NCI-H1436 (cell line): ENCODE measurements around the gene DMTF1.
"Not testable (repeated sequence)": the region's sequence is repeated elsewhere in the genome, so short reads cannot be mapped to it uniquely, and the experiment has no call there.

ENCODE experiments used
- DNase-seq: peaks from one replicate; lab custom pipeline; 2025; lab: John Stamatoyannopoulos, UW

Gene DMTF1

GRCh38 chr7:87199241-87199640 is 47.0 kb downstream of the DMTF1 start:
- no peak for DNase-seq

GRCh38 chr7:87199700-87200450 is 47.6 kb downstream of the DMTF1 start:
- no peak for DNase-seq

GRCh38 chr7:87202208-87202607 is 50.0 kb downstream of the DMTF1 start:
- DNase-seq: no peak

- DNase-seq: no peak
Measured at GRCh38 chr7:87202705-87203104, 50.5 kb downstream of the DMTF1 start.

GRCh38 chr7:87203929-87204328 is 51.7 kb downstream of the DMTF1 start:
- not testable (repeated sequence) for DNase-seq

- no peak for DNase-seq
Measured at GRCh38 chr7:87204933-87205332, 52.7 kb downstream of the DMTF1 start.

GRCh38 chr7:87205701-87206100 is 53.4 kb downstream of the DMTF1 start:
- DNase-seq: not testable (repeated sequence)

- no peak for DNase-seq
Measured at GRCh38 chr7:87206361-87206760, 54.1 kb downstream of the DMTF1 start.

GRCh38 chr7:87209295-87209924 is 57.2 kb downstream of the DMTF1 start:
- no peak for DNase-seq

GRCh38 chr7:87210506-87210905 is 58.3 kb downstream of the DMTF1 start:
- no peak for DNase-seq

- no peak for DNase-seq
Measured at GRCh38 chr7:87212498-87212897, 60.2 kb downstream of the DMTF1 start.

- no peak for DNase-seq
Measured at GRCh38 chr7:87213252-87213651, 61.0 kb downstream of the DMTF1 start.

GRCh38 chr7:87213811-87214210 is 61.6 kb downstream of the DMTF1 start:
- DNase-seq: no peak

- no peak for DNase-seq
Measured at GRCh38 chr7:87215046-87215445, 62.8 kb downstream of the DMTF1 start.

GRCh38 chr7:87216701-87217508 is 64.7 kb downstream of the DMTF1 start:
- peak; percentile 28 for DNase-seq

GRCh38 chr7:87217983-87218653 is 65.9 kb downstream of the DMTF1 start:
- DNase-seq: no peak

- DNase-seq: no peak
Measured at GRCh38 chr7:87218796-87219544, 66.7 kb downstream of the DMTF1 start.

GRCh38 chr7:87219545-87220025 is 67.3 kb downstream of the DMTF1 start, which contains the start of gene TMEM243:
Gene TMEM243, minus strand, starts transcription at chr7:87219732. Its CDS starts 229 bp downstream, at chr7:87219503.
- peak; percentile 16 for DNase-seq

- peak; percentile 85 for DNase-seq
Measured at GRCh38 chr7:87220026-87220733, 67.9 kb downstream of the DMTF1 start.

- no peak for DNase-seq
Measured at GRCh38 chr7:87220734-87221215, 68.5 kb downstream of the DMTF1 start.
